HCT116 (cell line): ENCODE results near the gene KRTAP10-7. TPM values are rescaled to one million over a fixed set of nuclear protein-coding genes. Genes with fewer than 3 reads are reported as not detected.

Source experiments
- ATAC-seq: fragments of 200-7000 bp; cut with Tn5 transposase; 2 replicates; pipeline ENCODE4 v1.9.1; 2020; ENCODE audit warnings: mild to moderate bottlenecking, moderate library complexity
- BruUV-seq: library from RNA; stranded (reverse); fragments of 400-500 nt; replicated peaks from 2 replicates; lab custom pipeline; 2021; lab: Mats Ljungman, UMichigan
- CTCF ChIA-PET: fragments of 300-600 bp; sonication (Branson Sonifier 250); formaldehyde crosslinking; loops from one replicate; lab custom pipeline; 2021; ENCODE audit warnings: antibody characterized with exemption; lab: Charles Lee
- POLR2A ChIA-PET: fragments of 300-600, 350-600 bp; sonication (Branson Sonifier 250); formaldehyde crosslinking; loops from one replicate; lab custom pipeline; 2021; ENCODE audit warnings: antibody characterized with exemption; lab: Charles Lee
- RAD21 ChIA-PET, 2 experiments: fragments of 300-600 bp; sonication (Branson Sonifier 250); formaldehyde crosslinking; loops; one replicate each; lab custom pipeline; 2023; ENCODE audit warnings: low total read pairs in 2 of 2; ENCODE audit not compliant: uncharacterized antibody in 2 of 2, unreplicated experiment in 2 of 2, low non-redundant PET in 1 of 2; lab: Charles Lee
- DNase-seq: peaks from one replicate; pipeline ENCODE4 v3.0.0-alpha.2; 2010; ENCODE audit warnings: low read depth, low spot score
- H2AFZ ChIP-seq: fragments of 200-600 bp; shearing (Covaris generic), sonication (generic); 2 replicates; pipeline ENCODE4 v1.6.1; 2017; ENCODE audit warnings: low read depth, mixed run types, mixed read lengths, antibody characterized with exemption, low read length; ENCODE audit not compliant: poor library complexity, severe bottlenecking
- H3K27ac ChIP-seq: 2 replicates; pipeline ENCODE4 v1.5.1; 2012; ENCODE audit warnings: low read depth, low read length
- H3K27me3 ChIP-seq: fragments of 200-600 bp; sonication (generic); 2 replicates; pipeline ENCODE4 v1.6.1; 2016; ENCODE audit warnings: mixed run types, low read length, mixed read lengths; ENCODE audit not compliant: insufficient read depth
- H3K36me3 ChIP-seq, 2 experiments: fragments of 200-500 bp in 1 of 2; fragments of 200-600 bp in 1 of 2; sonication (Bioruptor generic) in 1 of 2; sonication (generic) in 1 of 2; 2 replicates each; pipeline versions ENCODE4 v1.5.1 to v1.6.1; 2014 to 2016; ENCODE audit warnings: low read length in 2 of 2, inconsistent platforms in 1 of 2, mixed read lengths in 1 of 2, mixed run types in 1 of 2; ENCODE audit not compliant: insufficient read depth in 2 of 2, control insufficient read depth in 1 of 2
- H3K4me1 ChIP-seq, 2 experiments: fragments of 200-600 bp in 1 of 2; sonication (generic) in 1 of 2; 2 replicates each; pipeline versions ENCODE4 v1.5.1 to v1.6.1; 2012 to 2017; ENCODE audit warnings: low read length in 2 of 2, inconsistent platforms in 1 of 2, mild to moderate bottlenecking in 1 of 2, mixed read lengths in 1 of 2, mixed run types in 1 of 2, moderate library complexity in 1 of 2; ENCODE audit not compliant: insufficient read depth in 2 of 2, control insufficient read depth in 1 of 2
- H3K4me2 ChIP-seq: fragments of 200-600 bp; sonication (generic); 2 replicates; pipeline ENCODE4 v1.6.1; 2017; ENCODE audit warnings: mixed run types, low read length, mixed read lengths
- H3K4me3 ChIP-seq, 2 experiments: fragments of 200-600 bp in 1 of 2; sonication (generic) in 1 of 2; replicated peaks in 1 of 2; 2 replicates each; pipeline ENCODE4 v1.5.1; 2011 to 2016; ENCODE audit warnings: low read length in 2 of 2, control low read depth in 1 of 2, low read depth in 1 of 2, mild to moderate bottlenecking in 1 of 2, mixed read lengths in 1 of 2, mixed run types in 1 of 2
- H3K79me2 ChIP-seq: fragments of 200-600 bp; sonication (generic); 2 replicates; pipeline ENCODE4 v1.6.1; 2017; ENCODE audit warnings: mild to moderate bottlenecking, mixed run types, low read length, moderate library complexity, mixed read lengths; ENCODE audit not compliant: insufficient read depth
- H3K9ac ChIP-seq: fragments of 200-600 bp; sonication (generic); 2 replicates; pipeline ENCODE4 v1.6.1; 2016; ENCODE audit warnings: low read length, mixed read lengths
- H3K9me2 ChIP-seq: fragments of 200-600 bp; sonication (generic), shearing (Covaris generic); 2 replicates; pipeline ENCODE4 v1.6.1; 2017; ENCODE audit warnings: mixed run types, mild to moderate bottlenecking, moderate library complexity; ENCODE audit not compliant: insufficient read depth
- H3K9me3 ChIP-seq, 2 experiments: fragments of 200-500 bp in 1 of 2; fragments of 200-600 bp in 1 of 2; sonication (Bioruptor generic) in 1 of 2; sonication (generic) in 1 of 2; 2 replicates each; pipeline ENCODE4 v1.6.1; 2014 to 2017; ENCODE audit warnings: low read length in 2 of 2, mixed read lengths in 2 of 2, inconsistent platforms in 1 of 2, low read depth in 1 of 2, mild to moderate bottlenecking in 1 of 2, mixed run types in 1 of 2, moderate library complexity in 1 of 2; ENCODE audit not compliant: control insufficient read depth in 1 of 2, insufficient read depth in 1 of 2
- H4K20me1 ChIP-seq: fragments of 200-600 bp; sonication (generic), shearing (Covaris generic); 2 replicates; pipeline ENCODE4 v1.6.1; 2017; ENCODE audit warnings: mixed run types, mild to moderate bottlenecking, moderate library complexity; ENCODE audit not compliant: insufficient read depth
- CBX3 ChIP-seq: IDR thresholded peaks from 2 replicates; pipeline ENCODE4 v1.6.1; 2012; ENCODE audit warnings: low read depth
- ELF1 ChIP-seq: IDR thresholded peaks from 2 replicates; pipeline ENCODE4 v1.6.1; 2012; ENCODE audit warnings: low read depth, borderline replicate concordance
- EZH2 ChIP-seq: fragments of 200-600 bp; sonication (generic); IDR thresholded peaks from 2 replicates; pipeline ENCODE4 v1.6.1; 2017; ENCODE audit warnings: antibody characterized with exemption, mixed run types
- FOSL1 ChIP-seq: IDR thresholded peaks from 2 replicates; pipeline ENCODE4 v1.6.1; 2012; ENCODE audit warnings: low read depth
- JUND ChIP-seq: IDR thresholded peaks from 2 replicates; pipeline ENCODE4 v1.6.1; 2012
- POLR2A ChIP-seq: IDR thresholded peaks from 2 replicates; pipeline ENCODE4 v1.7.0; 2011; ENCODE audit warnings: borderline replicate concordance; ENCODE audit not compliant: insufficient read depth, insufficient read length; ENCODE audit errors: extremely low read depth
- REST ChIP-seq: IDR thresholded peaks from 2 replicates; pipeline ENCODE4 v1.6.1; 2012; ENCODE audit warnings: low read depth
- SIN3A ChIP-seq: IDR thresholded peaks from 2 replicates; pipeline ENCODE4 v1.6.1; 2012; ENCODE audit warnings: low read depth
- SP1 ChIP-seq: IDR thresholded peaks from 2 replicates; pipeline ENCODE4 v1.6.1; 2012; ENCODE audit warnings: low read depth
- SRF ChIP-seq: IDR thresholded peaks from 2 replicates; pipeline ENCODE4 v1.6.1; 2012; ENCODE audit warnings: low read depth
- YY1 ChIP-seq: IDR thresholded peaks from 2 replicates; pipeline ENCODE4 v1.6.1; 2011; ENCODE audit warnings: low read length, low read depth, moderate library complexity, mild to moderate bottlenecking; ENCODE audit not compliant: insufficient replicate concordance; ENCODE audit errors: extremely low read depth
- ZBTB33 ChIP-seq: IDR thresholded peaks from 2 replicates; pipeline ENCODE4 v1.6.1; 2011; ENCODE audit warnings: mild to moderate bottlenecking, low read length, moderate library complexity; ENCODE audit not compliant: insufficient replicate concordance; ENCODE audit errors: extremely low read depth
- ZFX ChIP-seq: fragments of 450-650 bp; IDR thresholded peaks from 2 replicates; pipeline ENCODE4 v1.6.1; 2017
- ZNF274 ChIP-seq: fragments of 200-500 bp; sonication (Bioruptor generic); IDR thresholded peaks from 2 replicates; pipeline ENCODE4 v1.6.1; 2014; ENCODE audit warnings: mild to moderate bottlenecking, low read depth, low read length, inconsistent platforms
- intact Hi-C: fragments of 100-400 bp; cut with micrococcal nuclease; formaldehyde crosslinking; loops from 2 replicates; pipeline ENCODE4 v1.10.0; 2022
- total RNA-seq: library from RNA; stranded (reverse); gene quantifications from one replicate; pipeline ENCODE4 v1.2.1, GENCODE V29; 2021; ENCODE audit not compliant: unreplicated experiment

The KRTAP10-7 gene
- total RNA-seq, 1 experiment from 2014 or later, result not detected

- Histone ChIP-seq H3K9ac (no peak overlapping the region), H4K20me1 (no peaks in the 10 kb centered on the region), H3K9me2 (no peaks in the 10 kb centered on the region), H3K27ac (no peak overlapping the region), H3K27me3 (peaks cover 6% of the 10 kb centered on the region; the same call in 1 of the 2 replicates), H3K4me3 (no peak overlapping the region), H3K4me1 (no peaks in the 10 kb centered on the region), H3K79me2 (no peaks in the 10 kb centered on the region), H3K9me3 (peaks cover 6 to 8% of the 10 kb centered on the region in 2 experiments; a peak in 2 of 4 replicates), H2AFZ (no peak overlapping the region), H3K4me2 (no peak overlapping the region), H3K36me3 (no peaks in the 10 kb centered on the region)
- POLR2A ChIA-PET, result no interaction called here
- no TSS peak for BruUV-seq
- no peak for TF ChIP-seq EZH2
- TF ChIP-seq ELF1, result no peak
- no peak for TF ChIP-seq YY1
- no peak for TF ChIP-seq SP1
- TF ChIP-seq ZFX, result no peak
- TF ChIP-seq ZNF274, result no peak
- no peak for TF ChIP-seq FOSL1
- no peak for TF ChIP-seq SIN3A
- no peak for TF ChIP-seq ZBTB33
- no peak for TF ChIP-seq JUND
- TF ChIP-seq CBX3, result no peak
- TF ChIP-seq SRF, result no peak
- no peak for TF ChIP-seq REST
- no peak for TF ChIP-seq POLR2A
- CTCF ChIA-PET, result no interaction called here
- RAD21 ChIA-PET, result no interaction called here
- DNase-seq (no peak), ATAC-seq (no peak)
- intact Hi-C loops, result no loop called here
These were observed 38.9 kb downstream of the KRTAP10-7 start for GRCh38 chr21:44639331-44639655.
